T-helper 17 cell (primary cell): ENCODE data around the gene CA11. TPM values are rescaled to one million over a fixed set of nuclear protein-coding genes. Genes with fewer than 3 reads are reported as not detected.

Source experiments
- ATAC-seq: fragments of 150-1000 bp; cut with Tn5 transposase; 2 replicates; pipeline ENCODE4 v1.10.0; 2021; ENCODE audit warnings: mild to moderate bottlenecking, moderate library complexity
- DNase-seq, 3 donors: peaks; one replicate each; pipeline versions ENCODE4 v3.0.0 to v3.0.0-alpha.2; 2020 to 2021
- H3K9me3 ChIP-seq: one replicate; pipeline ENCODE4 v1.7.0; 2013; ENCODE audit warnings: low read length, mild to moderate bottlenecking; ENCODE audit not compliant: control insufficient read depth, poor library complexity, severe bottlenecking
- H3K27ac Mint-ChIP-seq: one replicate; pipeline ENCODE4 v1.8.0; 2022; ENCODE audit warnings: mild to moderate bottlenecking, moderate library complexity, mixed read lengths
- H3K27me3 Mint-ChIP-seq: one replicate; pipeline ENCODE4 v1.8.0; 2022; ENCODE audit warnings: mixed read lengths
- H3K36me3 Mint-ChIP-seq: one replicate; pipeline ENCODE4 v1.8.0; 2022; ENCODE audit warnings: low read depth, mixed read lengths
- H3K4me1 Mint-ChIP-seq: one replicate; pipeline ENCODE4 v1.8.0; 2022; ENCODE audit warnings: mild to moderate bottlenecking, mixed read lengths
- H3K4me3 Mint-ChIP-seq: one replicate; pipeline ENCODE4 v1.8.0; 2022; ENCODE audit warnings: mild to moderate bottlenecking, moderate library complexity, mixed read lengths
- total RNA-seq, 4 donors: library from RNA in 2 of 4; stranded (reverse) in 2 of 4; gene quantifications; one replicate each; pipeline ENCODE4 v1.2.3 and lab custom pipeline; 2022 to 2026

The CA11 gene
- total RNA-seq, 2 donors from 2014 or later: 7.4 to 9.6 TPM

- ATAC-seq: no peak
These were observed 42.5 kb downstream of the CA11 start for GRCh38 chr19:48603449-48603848.

GRCh38 chr19:48603001-48603400, 43.0 kb downstream of the CA11 start:
- Mint-ChIP-seq H3K27me3 (peaks cover 5% of the 10 kb centered on the region), H3K4me3 (no peak overlapping the region), H3K36me3 (no peaks in the 10 kb centered on the region), H3K4me1 (no peaks in the 10 kb centered on the region), H3K27ac (no peak overlapping the region)
- no peaks in the 10 kb centered on the region for H3K9me3 ChIP-seq
- no peak for ATAC-seq
- no peak for DNase-seq

More at GRCh38 chr19:48603449-48603848, 42.5 kb downstream of the CA11 start:
- DNase-seq: no peak
- H3K4me3 Mint-ChIP-seq: no peak overlapping the region
- no peak overlapping the region for H3K27ac Mint-ChIP-seq
- no peaks in the 10 kb centered on the region for H3K4me1 Mint-ChIP-seq
- H3K36me3 Mint-ChIP-seq: no peaks in the 10 kb centered on the region
- H3K9me3 ChIP-seq: no peaks in the 10 kb centered on the region
- peaks cover 5% of the 10 kb centered on the region for H3K27me3 Mint-ChIP-seq

- Mint-ChIP-seq H3K27me3 (peaks cover 5% of the 10 kb centered on the region), H3K4me3 (no peak overlapping the region), H3K4me1 (peaks cover 3% of the 10 kb centered on the region), H3K27ac (no peak overlapping the region), H3K36me3 (no peaks in the 10 kb centered on the region)
- ATAC-seq (no peak), DNase-seq (no peak)
- no peaks in the 10 kb centered on the region for H3K9me3 ChIP-seq
These were observed 45.1 kb downstream of the CA11 start for GRCh38 chr19:48600679-48601417.

- DNase-seq (no peak), ATAC-seq (no peak)
- peak overlapping the region; percentile 59 for H3K27ac Mint-ChIP-seq
- H3K36me3 Mint-ChIP-seq: peaks cover 3% of the 10 kb centered on the region
- H3K27me3 Mint-ChIP-seq: peaks cover 5% of the 10 kb centered on the region
- H3K4me3 Mint-ChIP-seq: no peak overlapping the region
- H3K9me3 ChIP-seq: no peaks in the 10 kb centered on the region
- H3K4me1 Mint-ChIP-seq: peaks cover 10% of the 10 kb centered on the region
These were observed 46.8 kb downstream of the CA11 start for GRCh38 chr19:48598996-48599700.

- DNase-seq: peak in 1 of 3 donors; percentile 51
- H3K9me3 ChIP-seq: no peaks in the 10 kb centered on the region
- Mint-ChIP-seq H3K4me1 (peaks cover 13% of the 10 kb centered on the region), H3K4me3 (peak overlapping the region; percentile 79), H3K27ac (peak overlapping the region; percentile 84), H3K36me3 (peaks cover 3% of the 10 kb centered on the region), H3K27me3 (peaks cover 5% of the 10 kb centered on the region)
- peak; percentile 95 for ATAC-seq
These were observed 49.1 kb downstream of the CA11 start for GRCh38 chr19:48596679-48597465.

- no peaks in the 10 kb centered on the region for H3K9me3 ChIP-seq
- Mint-ChIP-seq H3K36me3 (peaks cover 3% of the 10 kb centered on the region), H3K27ac (peak overlapping the region; percentile 78), H3K4me3 (peak overlapping the region; percentile 79), H3K27me3 (peaks cover 5% of the 10 kb centered on the region), H3K4me1 (peaks cover 18% of the 10 kb centered on the region)
- DNase-seq: no peak
- no peak for ATAC-seq
These were observed 49.8 kb downstream of the CA11 start for GRCh38 chr19:48596237-48596636.

- H3K4me3 Mint-ChIP-seq: peak overlapping the region; percentile 79
- ATAC-seq (no peak), DNase-seq (no peak)
- no peaks in the 10 kb centered on the region for H3K9me3 ChIP-seq
- H3K36me3 Mint-ChIP-seq: peaks cover 3% of the 10 kb centered on the region
- peaks cover 18% of the 10 kb centered on the region for H3K4me1 Mint-ChIP-seq
- peaks cover 5% of the 10 kb centered on the region for H3K27me3 Mint-ChIP-seq
- H3K27ac Mint-ChIP-seq: peak overlapping the region; percentile 78
These were observed 50.2 kb downstream of the CA11 start for GRCh38 chr19:48595833-48596232.

GRCh38 chr19:48595171-48595570, 50.8 kb downstream of the CA11 start:
- Mint-ChIP-seq H3K36me3 (peaks cover 3% of the 10 kb centered on the region), H3K4me1 (peaks cover 18% of the 10 kb centered on the region), H3K4me3 (peak overlapping the region; percentile 75), H3K27ac (peak overlapping the region; percentile 78), H3K27me3 (peaks cover 5% of the 10 kb centered on the region)
- no peaks in the 10 kb centered on the region for H3K9me3 ChIP-seq
- ATAC-seq (no peak), DNase-seq (no peak)

GRCh38 chr19:48591021-48591420, 55.0 kb downstream of the CA11 start:
- peaks cover 3% of the 10 kb centered on the region for H3K36me3 Mint-ChIP-seq
- peaks cover 27% of the 10 kb centered on the region for H3K4me1 Mint-ChIP-seq
- DNase-seq (no peak), ATAC-seq (no peak)
- no peak overlapping the region for H3K4me3 Mint-ChIP-seq
- no peaks in the 10 kb centered on the region for H3K9me3 ChIP-seq
- H3K27ac Mint-ChIP-seq: no peak overlapping the region
- H3K27me3 Mint-ChIP-seq: no peaks in the 10 kb centered on the region

GRCh38 chr19:48588670-48589401, 57.2 kb downstream of the CA11 start:
- Mint-ChIP-seq H3K4me1 (peaks cover 22% of the 10 kb centered on the region), H3K4me3 (peak overlapping the region; percentile 82), H3K27me3 (no peaks in the 10 kb centered on the region), H3K27ac (no peak overlapping the region), H3K36me3 (peaks cover 3% of the 10 kb centered on the region)
- peak; percentile 92 for ATAC-seq
- DNase-seq: peak; percentile 75 to 90 (median 82)
- no peaks in the 10 kb centered on the region for H3K9me3 ChIP-seq
